Measurements from ENCODE around the gene MRPS23.

Gene MRPS23

GRCh38 chr17:57835333-57835900, 14.4 kb downstream of the MRPS23 start:
- DNase-seq = no peak

- DNase-seq = no peak
Observed at GRCh38 chr17:57834146-57834741, 15.6 kb downstream of the MRPS23 start.

- peak; percentile 52 for DNase-seq
Observed at GRCh38 chr17:57833179-57833939, 16.5 kb downstream of the MRPS23 start.

GRCh38 chr17:57832314-57833178, 17.3 kb downstream of the MRPS23 start:
- DNase-seq = no peak

- DNase-seq = no peak
Observed at GRCh38 chr17:57830880-57831279, 19.0 kb downstream of the MRPS23 start.

GRCh38 chr17:57823469-57824401, 26.1 kb downstream of the MRPS23 start:
- no peak for DNase-seq

- no peak for DNase-seq
Observed at GRCh38 chr17:57819867-57820266, 30.0 kb downstream of the MRPS23 start.

GRCh38 chr17:57819285-57819684, 30.6 kb downstream of the MRPS23 start:
- DNase-seq = no peak

GRCh38 chr17:57818066-57818465, 31.8 kb downstream of the MRPS23 start:
- DNase-seq = no peak

- DNase-seq = no peak
Observed at GRCh38 chr17:57817299-57817698, 32.5 kb downstream of the MRPS23 start.

GRCh38 chr17:57814421-57814820, 35.4 kb downstream of the MRPS23 start:
- no peak for DNase-seq

GRCh38 chr17:57811638-57812280, 38.1 kb downstream of the MRPS23 start:
- DNase-seq = no peak

- DNase-seq = no peak
Observed at GRCh38 chr17:57810721-57811637, 38.9 kb downstream of the MRPS23 start.

- DNase-seq = no peak
Observed at GRCh38 chr17:57809879-57810278, 40.0 kb downstream of the MRPS23 start.

GRCh38 chr17:57808882-57809281, 41.0 kb downstream of the MRPS23 start:
- no peak for DNase-seq

- DNase-seq = no peak
Observed at GRCh38 chr17:57806167-57806830, 43.5 kb downstream of the MRPS23 start.

- DNase-seq = no peak
Observed at GRCh38 chr17:57803021-57803420, 46.8 kb downstream of the MRPS23 start.

- DNase-seq = no peak
Observed at GRCh38 chr17:57801044-57801711, 48.7 kb downstream of the MRPS23 start.

GRCh38 chr17:57794841-57795240, 55.0 kb downstream of the MRPS23 start:
- no peak for DNase-seq
